Neural cell (in vitro differentiated cells): ENCODE results near the gene BFSP1. TPM values are rescaled to one million over a fixed set of nuclear protein-coding genes. Genes with fewer than 3 reads are reported as not detected.

Source experiments
- H2AFZ ChIP-seq: fragments of 200-600, 300-800 bp; sonication (generic), shearing (Covaris generic); 2 replicates; pipeline ENCODE4 v1.6.0; 2014; ENCODE audit warnings: low read depth, mild to moderate bottlenecking, antibody characterized with exemption, low read length, moderate library complexity
- H3F3A ChIP-seq: fragments of 200-600 bp; shearing (Covaris generic); 2 replicates; pipeline ENCODE4 v1.6.1; 2016; ENCODE audit warnings: mild to moderate bottlenecking, moderate library complexity, mixed read lengths, antibody characterized with exemption, low read length; ENCODE audit not compliant: insufficient read depth, poor library complexity, severe bottlenecking
- H3K27ac ChIP-seq: fragments of 200-600, 300-800 bp; sonication (generic), shearing (Covaris generic); 2 replicates; pipeline ENCODE4 v1.5.1; 2014; ENCODE audit warnings: mild to moderate bottlenecking, low read length, moderate library complexity
- H3K27me3 ChIP-seq: fragments of 300-800, 200-600 bp; sonication (generic), shearing (Covaris generic); 2 replicates; pipeline ENCODE4 v1.6.0; 2014; ENCODE audit warnings: mild to moderate bottlenecking, low read depth, low read length, moderate library complexity; ENCODE audit not compliant: insufficient read depth
- H3K36me3 ChIP-seq: fragments of 300-800, 200-600 bp; sonication (generic), shearing (Covaris generic); 2 replicates; pipeline ENCODE4 v1.5.1; 2014; ENCODE audit warnings: mild to moderate bottlenecking, antibody characterized with exemption, low read length, moderate library complexity; ENCODE audit not compliant: insufficient read depth
- H3K4me2 ChIP-seq: fragments of 300-800, 200-600 bp; sonication (generic), shearing (Covaris generic); 2 replicates; pipeline ENCODE4 v1.6.0; 2014; ENCODE audit warnings: mild to moderate bottlenecking, low read length
- H3K4me3 ChIP-seq: fragments of 300-800, 200-600 bp; sonication (generic), shearing (Covaris generic); 2 replicates; pipeline ENCODE4 v1.5.1; 2014; ENCODE audit warnings: mild to moderate bottlenecking, low read length, moderate library complexity
- H3K79me2 ChIP-seq: fragments of 200-600 bp; shearing (Covaris generic); replicated peaks from 2 replicates; pipeline ENCODE4 v1.6.0; 2014; ENCODE audit warnings: mild to moderate bottlenecking, low read length, moderate library complexity; ENCODE audit not compliant: insufficient read depth
- H3K9ac ChIP-seq: fragments of 300-800, 200-600 bp; sonication (generic), shearing (Covaris generic); 2 replicates; pipeline ENCODE4 v1.6.1; 2016; ENCODE audit warnings: mild to moderate bottlenecking, low read length, mixed read lengths
- H3K9me2 ChIP-seq: fragments of 200-600 bp; shearing (Covaris generic); 2 replicates; pipeline ENCODE4 v1.6.1; 2016; ENCODE audit warnings: mild to moderate bottlenecking, low read length, mixed read lengths; ENCODE audit not compliant: insufficient read depth
- H3K9me3 ChIP-seq: fragments of 200-600, 300-800 bp; sonication (generic), shearing (Covaris generic); 2 replicates; pipeline ENCODE4 v1.6.1; 2016; ENCODE audit warnings: mild to moderate bottlenecking, mixed run types, low read length, moderate library complexity, mixed read lengths
- H4K20me1 ChIP-seq: fragments of 200-600 bp; shearing (Covaris generic); 2 replicates; pipeline ENCODE4 v1.6.1; 2016; ENCODE audit warnings: mild to moderate bottlenecking, mixed run types; ENCODE audit not compliant: insufficient read depth
- EP300 ChIP-seq: fragments of 450-650 bp; conservative IDR thresholded peaks from 2 replicates; pipeline ENCODE4 v1.6.1; 2014; ENCODE audit warnings: antibody characterized with exemption, mild to moderate bottlenecking, moderate library complexity; ENCODE audit not compliant: poor library complexity, severe bottlenecking
- EZH2 ChIP-seq: fragments of 200-600, 300-800 bp; shearing (Covaris generic), sonication (generic); IDR thresholded peaks from 2 replicates; pipeline ENCODE4 v1.6.1; 2014; ENCODE audit warnings: antibody characterized with exemption, low read length, borderline replicate concordance, mild to moderate bottlenecking; ENCODE audit not compliant: insufficient read depth, poor library complexity, severe bottlenecking
- MXI1 ChIP-seq: fragments of 450-650 bp; conservative IDR thresholded peaks from 2 replicates; pipeline ENCODE4 v1.6.1; 2014; ENCODE audit warnings: antibody characterized with exemption, mild to moderate bottlenecking; ENCODE audit not compliant: poor library complexity, severe bottlenecking
- POLR2AphosphoS5 ChIP-seq: IDR thresholded peaks from 2 replicates; pipeline ENCODE4 v1.6.1; 2012
- RAD21 ChIP-seq: fragments of 450-650 bp; conservative IDR thresholded peaks from 2 replicates; pipeline ENCODE4 v1.6.1; 2014; ENCODE audit warnings: antibody characterized with exemption, mild to moderate bottlenecking, moderate library complexity
- SMC3 ChIP-seq: fragments of 450-650 bp; conservative IDR thresholded peaks from 2 replicates; pipeline ENCODE4 v1.6.1; 2014; ENCODE audit warnings: antibody characterized with exemption, mild to moderate bottlenecking, moderate library complexity; ENCODE audit not compliant: poor library complexity
- TAF1 ChIP-seq: IDR thresholded peaks from 2 replicates; pipeline ENCODE4 v1.6.1; 2012; ENCODE audit warnings: low read depth
- polyA plus RNA-seq: library from polyadenylated mRNA; depleted of rRNA; stranded (reverse); fragments of >200 nt; gene quantifications from 2 replicates; pipeline ENCODE4 v1.2.3, GENCODE V29; 2014
- TF ChIP-seq, protein P1 (sequence below): IDR thresholded peaks from 2 replicates; pipeline ENCODE4 v1.6.1; 2012; ENCODE audit warnings: borderline replicate concordance
- TF ChIP-seq, protein P2 (sequence below): fragments of 450-650 bp; IDR thresholded peaks from 2 replicates; pipeline ENCODE4 v1.5.1; 2014; ENCODE audit warnings: antibody characterized with exemption, mild to moderate bottlenecking, moderate library complexity; ENCODE audit not compliant: poor library complexity, severe bottlenecking

Gene BFSP1
- polyA plus RNA-seq, 1 donor from 2014 or later = 1.3 TPM

DNA sequence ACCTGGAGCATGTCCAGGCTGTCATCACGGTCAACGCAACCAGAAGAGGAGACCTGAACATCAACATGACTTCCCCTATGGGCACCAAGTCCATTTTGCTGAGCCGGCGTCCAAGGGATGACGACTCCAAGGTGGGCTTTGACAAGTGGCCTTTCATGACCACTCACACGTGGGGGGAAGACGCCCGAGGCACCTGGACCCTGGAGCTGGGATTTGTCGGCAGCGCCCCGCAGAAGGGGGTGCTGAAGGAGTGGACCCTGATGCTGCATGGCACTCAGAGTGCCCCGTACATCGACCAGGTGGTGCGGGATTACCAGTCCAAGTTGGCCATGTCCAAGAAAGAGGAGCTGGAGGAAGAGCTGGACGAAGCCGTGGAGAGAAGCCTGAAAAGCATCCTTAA lies 49.5 kb downstream of the BFSP1 start:
- Histone ChIP-seq H3K27ac (no peak overlapping the region), H4K20me1 (no peaks in the 10 kb centered on the region), H3K4me2 (no peak overlapping the region), H3K36me3 (no peaks in the 10 kb centered on the region), H3K4me3 (no peak overlapping the region), H3K79me2 (no peaks in the 10 kb centered on the region), H3F3A (no peaks in the 10 kb centered on the region), H3K9ac (no peak overlapping the region), H3K9me2 (no peaks in the 10 kb centered on the region), H3K9me3 (no peaks in the 10 kb centered on the region), H3K27me3 (no peaks in the 10 kb centered on the region), H2AFZ (no peak overlapping the region)
- TF ChIP-seq RAD21 (no peak), TAF1 (no peak), MXI1 (no peak), EZH2 (no peak)
- TF ChIP-seq, protein P1, sequence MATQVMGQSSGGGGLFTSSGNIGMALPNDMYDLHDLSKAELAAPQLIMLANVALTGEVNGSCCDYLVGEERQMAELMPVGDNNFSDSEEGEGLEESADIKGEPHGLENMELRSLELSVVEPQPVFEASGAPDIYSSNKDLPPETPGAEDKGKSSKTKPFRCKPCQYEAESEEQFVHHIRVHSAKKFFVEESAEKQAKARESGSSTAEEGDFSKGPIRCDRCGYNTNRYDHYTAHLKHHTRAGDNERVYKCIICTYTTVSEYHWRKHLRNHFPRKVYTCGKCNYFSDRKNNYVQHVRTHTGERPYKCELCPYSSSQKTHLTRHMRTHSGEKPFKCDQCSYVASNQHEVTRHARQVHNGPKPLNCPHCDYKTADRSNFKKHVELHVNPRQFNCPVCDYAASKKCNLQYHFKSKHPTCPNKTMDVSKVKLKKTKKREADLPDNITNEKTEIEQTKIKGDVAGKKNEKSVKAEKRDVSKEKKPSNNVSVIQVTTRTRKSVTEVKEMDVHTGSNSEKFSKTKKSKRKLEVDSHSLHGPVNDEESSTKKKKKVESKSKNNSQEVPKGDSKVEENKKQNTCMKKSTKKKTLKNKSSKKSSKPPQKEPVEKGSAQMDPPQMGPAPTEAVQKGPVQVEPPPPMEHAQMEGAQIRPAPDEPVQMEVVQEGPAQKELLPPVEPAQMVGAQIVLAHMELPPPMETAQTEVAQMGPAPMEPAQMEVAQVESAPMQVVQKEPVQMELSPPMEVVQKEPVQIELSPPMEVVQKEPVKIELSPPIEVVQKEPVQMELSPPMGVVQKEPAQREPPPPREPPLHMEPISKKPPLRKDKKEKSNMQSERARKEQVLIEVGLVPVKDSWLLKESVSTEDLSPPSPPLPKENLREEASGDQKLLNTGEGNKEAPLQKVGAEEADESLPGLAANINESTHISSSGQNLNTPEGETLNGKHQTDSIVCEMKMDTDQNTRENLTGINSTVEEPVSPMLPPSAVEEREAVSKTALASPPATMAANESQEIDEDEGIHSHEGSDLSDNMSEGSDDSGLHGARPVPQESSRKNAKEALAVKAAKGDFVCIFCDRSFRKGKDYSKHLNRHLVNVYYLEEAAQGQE = no peak

DNA sequence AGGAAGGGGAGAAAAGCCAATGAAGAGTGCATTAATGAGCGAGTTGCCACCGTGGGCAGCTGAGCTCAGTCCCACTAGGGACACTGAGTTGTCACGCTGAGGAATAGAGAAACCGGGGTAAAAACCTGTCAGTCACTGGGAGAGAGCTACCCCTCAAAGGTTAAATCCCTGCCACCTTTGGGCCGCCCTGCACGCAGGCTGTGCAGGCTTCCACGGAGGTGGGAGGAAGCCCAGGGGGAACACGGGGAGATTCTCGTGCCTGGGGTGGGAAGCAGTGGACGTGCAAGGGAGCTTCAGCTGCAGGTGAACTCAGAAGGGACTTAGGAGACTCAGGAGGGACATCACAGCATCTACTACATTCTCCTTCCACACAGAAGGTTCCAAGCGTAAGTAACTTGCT lies 50.5 kb downstream of the BFSP1 start:
- no peaks in the 10 kb centered on the region for H4K20me1 ChIP-seq
- no peak overlapping the region for H3K27ac ChIP-seq
- no peaks in the 10 kb centered on the region for H3K27me3 ChIP-seq
- H2AFZ ChIP-seq = no peak overlapping the region
- no peaks in the 10 kb centered on the region for H3K79me2 ChIP-seq
- TF ChIP-seq TAF1 (no peak), EP300 (no peak), MXI1 (no peak), POLR2AphosphoS5 (no peak), SMC3 (no peak), RAD21 (no peak), EZH2 (no peak)
- TF ChIP-seq, protein P1 = no peak
- TF ChIP-seq, protein P2, sequence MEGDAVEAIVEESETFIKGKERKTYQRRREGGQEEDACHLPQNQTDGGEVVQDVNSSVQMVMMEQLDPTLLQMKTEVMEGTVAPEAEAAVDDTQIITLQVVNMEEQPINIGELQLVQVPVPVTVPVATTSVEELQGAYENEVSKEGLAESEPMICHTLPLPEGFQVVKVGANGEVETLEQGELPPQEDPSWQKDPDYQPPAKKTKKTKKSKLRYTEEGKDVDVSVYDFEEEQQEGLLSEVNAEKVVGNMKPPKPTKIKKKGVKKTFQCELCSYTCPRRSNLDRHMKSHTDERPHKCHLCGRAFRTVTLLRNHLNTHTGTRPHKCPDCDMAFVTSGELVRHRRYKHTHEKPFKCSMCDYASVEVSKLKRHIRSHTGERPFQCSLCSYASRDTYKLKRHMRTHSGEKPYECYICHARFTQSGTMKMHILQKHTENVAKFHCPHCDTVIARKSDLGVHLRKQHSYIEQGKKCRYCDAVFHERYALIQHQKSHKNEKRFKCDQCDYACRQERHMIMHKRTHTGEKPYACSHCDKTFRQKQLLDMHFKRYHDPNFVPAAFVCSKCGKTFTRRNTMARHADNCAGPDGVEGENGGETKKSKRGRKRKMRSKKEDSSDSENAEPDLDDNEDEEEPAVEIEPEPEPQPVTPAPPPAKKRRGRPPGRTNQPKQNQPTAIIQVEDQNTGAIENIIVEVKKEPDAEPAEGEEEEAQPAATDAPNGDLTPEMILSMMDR = no peak
- no peaks in the 10 kb centered on the region for H3K9me3 ChIP-seq
- no peak overlapping the region for H3K4me2 ChIP-seq
- H3F3A ChIP-seq = no peaks in the 10 kb centered on the region
- no peak overlapping the region for H3K4me3 ChIP-seq
- H3K9me2 ChIP-seq = no peaks in the 10 kb centered on the region
- no peak overlapping the region for H3K9ac ChIP-seq
- no peaks in the 10 kb centered on the region for H3K36me3 ChIP-seq
